K562 (cell line): ENCODE data around the gene AIG1. TPM values are rescaled to one million over a fixed set of nuclear protein-coding genes. Genes with fewer than 3 reads are reported as not detected.
A peak's percentile ranks its signal among the peaks of the same experiment; 100 is the strongest.
"Not testable (repeated sequence)": the region's sequence is repeated elsewhere in the genome, so short reads cannot be mapped to it uniquely, and the experiment has no call there.

Experiments
- ATF1 ChIP-seq, 2 experiments: fragments of 450-650 bp in 1 of 2; IDR thresholded peaks; 2 replicates each; pipeline ENCODE4 v1.6.1; 2016; ENCODE audit warnings: missing compliant biosample characterization in 1 of 2, missing genetic modification characterization in 1 of 2
- ATF4 ChIP-seq: fragments of 450-650 bp; formaldehyde crosslinking; IDR thresholded peaks from 2 replicates; pipeline ENCODE4 v1.4.0; 2022; ENCODE audit warnings: mild to moderate bottlenecking, moderate library complexity
- CREB5 ChIP-seq: fragments of 250-450 bp; sonication (Bioruptor Pico); IDR thresholded peaks from 2 replicates; pipeline ENCODE4 v1.5.0; 2020; ENCODE audit warnings: mild to moderate bottlenecking
- CXXC5 ChIP-seq: fragments of 250-450 bp; sonication (Bioruptor Pico); IDR thresholded peaks from 2 replicates; pipeline ENCODE4 v1.8.0; 2022; ENCODE audit warnings: inconsistent platforms, mild to moderate bottlenecking, moderate library complexity
- DEAF1 ChIP-seq: fragments of 450-650 bp; formaldehyde crosslinking; IDR thresholded peaks from 2 replicates; pipeline ENCODE4 v1.4.0; 2020; ENCODE audit warnings: mild to moderate bottlenecking, moderate library complexity
- DMBX1 ChIP-seq: fragments of 250-450 bp; sonication (Bioruptor Pico); IDR thresholded peaks from 2 replicates; pipeline ENCODE4 v1.8.0; 2022; ENCODE audit warnings: inconsistent platforms, mild to moderate bottlenecking, moderate library complexity, borderline replicate concordance
- ETV1 ChIP-seq: fragments of 450-650 bp; conservative IDR thresholded peaks from 2 replicates; pipeline ENCODE4 v1.6.1; 2016; ENCODE audit warnings: missing genetic modification characterization, control low read depth, low read depth, missing compliant biosample characterization
- IFI16 ChIP-seq: fragments of 250-450 bp; sonication (Bioruptor Pico); IDR thresholded peaks from 2 replicates; pipeline ENCODE4 v2.1.2; 2022; ENCODE audit warnings: mild to moderate bottlenecking, inconsistent platforms
- MAZ ChIP-seq, 2 experiments: fragments of 450-650 bp in 1 of 2; sonication (generic) in 1 of 2; formaldehyde crosslinking; IDR thresholded peaks in 1 of 2; conservative IDR thresholded peaks in 1 of 2; 2 replicates each; pipeline versions ENCODE4 v1.4.0 to v1.5.0; 2020; ENCODE audit warnings: mild to moderate bottlenecking in 1 of 2, missing genetic modification reagents in 1 of 2
- MNT ChIP-seq, 2 experiments: fragments of 450-650 bp; conservative IDR thresholded peaks; 2 replicates each; pipeline ENCODE4 v1.6.1; 2017; ENCODE audit warnings: mild to moderate bottlenecking in 2 of 2, moderate library complexity in 2 of 2
- SMAD3 ChIP-seq: fragments of 450-650 bp; formaldehyde crosslinking; conservative IDR thresholded peaks from 2 replicates; pipeline ENCODE4 v1.4.0; 2020; ENCODE audit warnings: mild to moderate bottlenecking
- TCFL5 ChIP-seq: fragments of 250-450 bp; sonication (Bioruptor Pico); conservative IDR thresholded peaks from 2 replicates; pipeline ENCODE4 v1.6.1; 2021; ENCODE audit warnings: mild to moderate bottlenecking, moderate library complexity, matching md5 sums
- USF1 ChIP-seq: sonication (generic); formaldehyde crosslinking; IDR thresholded peaks from 2 replicates; pipeline ENCODE4 v1.9.0; 2022; ENCODE audit warnings: mild to moderate bottlenecking, missing genetic modification reagents
- ZBTB2 ChIP-seq: fragments of 450-650 bp; IDR thresholded peaks from 2 replicates; pipeline ENCODE4 v1.6.1; 2016; ENCODE audit warnings: antibody characterized with exemption
- ZBTB33 ChIP-seq: sonication (generic); formaldehyde crosslinking; IDR thresholded peaks from 2 replicates; pipeline ENCODE4 v1.8.1; 2023; ENCODE audit warnings: mild to moderate bottlenecking, missing genetic modification reagents
- ZNF384 ChIP-seq: IDR thresholded peaks from 2 replicates; pipeline ENCODE4 v1.6.1; 2012; ENCODE audit warnings: low read depth, low read length, improper control_type of control experiment
- polyA plus RNA-seq, 8 experiments: library from polyadenylated mRNA; depleted of rRNA in 4 of 8; stranded (reverse) in 5 of 8; unstranded in 3 of 8; fragments of >200 nt; fragmentation: Nextera tagmentation in 2 of 8; fragmentation: Illumina TruSeq in 1 of 8; extraction: Ambion mirVana in 2 of 8; extraction: Trizol in 1 of 8; gene quantifications; 2 replicates each; pipeline versions ENCODE4 v1.2.1 to v1.2.3, GENCODE V29; 2011 to 2014; ENCODE audit warnings: inconsistent platforms in 1 of 8, missing spikeins in 1 of 8
- total RNA-seq, 7 experiments: library from RNA; depleted of rRNA in 6 of 7; stranded (reverse); fragments of >200 nt in 6 of 7; fragmentation: Illumina TruSeq in 2 of 7; extraction: Trizol in 2 of 7; gene quantifications; 2 replicates each; pipeline versions ENCODE4 v1.2.1 to v1.2.3, GENCODE V29; 2011 to 2021; ENCODE audit warnings: low replicate concordance in 1 of 7

AIG1 gene
- total and polyA plus RNA-seq, 9 of the 15 experiments (the other 6 are each of a cell fraction or from before 2014, with no cell fraction given): 74.8 to 333 (median 127) TPM

- TF ChIP-seq USF1 (CRISPR knock-in tag) (peak; percentile 64; the same call in 1 of the 2 replicates), IFI16 (CRISPR knock-in tag) (peak; percentile 40; the same call in 1 of the 2 replicates), ETV1 (peak; percentile 48; the same call in 1 of the 2 replicates), DMBX1 (CRISPR knock-in tag) (peak; percentile 88), ZBTB33 (CRISPR knock-in tag) (0 out of 2 replicates have a peak, but pooled peaks have one; percentile 22), ATF1 (tag; IDR thresholded peaks at IDR 0.05) (peak; percentile 41; the same call in 1 of the 2 replicates), SMAD3 (CRISPR knock-in tag) (0 out of 2 replicates have a peak, but pooled peaks have one; percentile 34), TCFL5 (CRISPR knock-in tag) (peak; percentile 52; the same call in 1 of the 2 replicates), CREB5 (CRISPR knock-in tag) (peak; percentile 56; the same call in 1 of the 2 replicates), CXXC5 (peak; percentile 67), ZBTB2 (peak; percentile 43; the same call in 1 of the 2 replicates), ATF4 (CRISPR knock-in tag) (0 out of 2 replicates have a peak, but pooled peaks have one; percentile 27), MAZ (CRISPR knock-in tag; conservative IDR thresholded peaks at IDR 0.05 in 1 of 2, IDR thresholded peaks at IDR 0.05 in 1 of 2) (0 out of 4 replicates have a peak, but pooled peaks of 1 of the 2 experiments have one; percentile 25), MNT (conservative IDR thresholded peaks at IDR 0.05) (peak; percentile 77 to 88), DEAF1 (CRISPR knock-in tag) (0 out of 2 replicates have a peak, but pooled peaks have one; percentile 10), ZNF384 (0 out of 2 replicates have a peak, but pooled peaks have one; percentile 22)
- not testable (repeated sequence) for TF ChIP-seq ATF1 (CRISPR knock-in tag; IDR thresholded peaks at IDR 0.05)
Measured at GRCh38 chr6:143168396-143168816, 107.7 kb downstream of the AIG1 start (continued).
